HG03196 (cell line): ENCODE results near the gene TMEM271.

Experiments
- ATAC-seq: cut with Tn5 transposase; IDR thresholded peaks from one replicate; pipeline ENCODE4 v1.9.1; 2021; ENCODE audit not compliant: unreplicated experiment

The TMEM271 gene

GRCh38 chr4:581753-582361 is 5.8 kb upstream of the TMEM271 start:
- ATAC-seq: no peak

- ATAC-seq: no peak
These were observed 5.1 kb upstream of the TMEM271 start for GRCh38 chr4:581181-581580.

DNA sequence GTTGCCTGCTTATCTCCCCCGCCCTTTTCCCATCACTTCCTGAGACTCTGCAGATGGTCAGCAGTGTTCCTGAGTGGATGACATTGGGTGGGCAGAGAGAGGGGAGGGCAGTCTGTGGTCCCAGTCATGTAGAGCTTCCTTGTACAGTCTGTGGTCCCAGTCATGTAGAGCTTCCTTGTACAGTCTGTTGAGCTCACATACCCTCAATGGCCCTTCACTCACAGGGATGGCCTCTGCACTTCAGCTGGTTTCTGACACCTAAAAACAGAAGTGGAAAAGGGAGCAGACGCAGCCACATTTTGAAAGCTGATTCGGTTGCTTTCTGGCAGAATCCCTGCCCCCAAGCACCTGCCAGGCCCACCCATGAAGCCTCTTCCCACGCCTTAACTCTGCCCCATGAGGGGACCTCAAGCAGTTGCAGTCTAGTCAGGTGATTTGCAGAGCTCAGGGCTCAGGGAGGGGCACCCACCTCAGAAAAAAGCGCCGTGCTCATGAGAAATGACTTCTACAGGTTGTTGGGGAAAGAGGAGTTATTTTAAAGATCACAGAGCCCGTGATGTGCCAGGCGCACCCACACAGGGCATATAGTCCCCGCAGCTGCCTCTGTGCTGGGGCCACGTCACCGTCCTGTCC is 3.6 kb upstream of the TMEM271 start:
- ATAC-seq: no peak

DNA sequence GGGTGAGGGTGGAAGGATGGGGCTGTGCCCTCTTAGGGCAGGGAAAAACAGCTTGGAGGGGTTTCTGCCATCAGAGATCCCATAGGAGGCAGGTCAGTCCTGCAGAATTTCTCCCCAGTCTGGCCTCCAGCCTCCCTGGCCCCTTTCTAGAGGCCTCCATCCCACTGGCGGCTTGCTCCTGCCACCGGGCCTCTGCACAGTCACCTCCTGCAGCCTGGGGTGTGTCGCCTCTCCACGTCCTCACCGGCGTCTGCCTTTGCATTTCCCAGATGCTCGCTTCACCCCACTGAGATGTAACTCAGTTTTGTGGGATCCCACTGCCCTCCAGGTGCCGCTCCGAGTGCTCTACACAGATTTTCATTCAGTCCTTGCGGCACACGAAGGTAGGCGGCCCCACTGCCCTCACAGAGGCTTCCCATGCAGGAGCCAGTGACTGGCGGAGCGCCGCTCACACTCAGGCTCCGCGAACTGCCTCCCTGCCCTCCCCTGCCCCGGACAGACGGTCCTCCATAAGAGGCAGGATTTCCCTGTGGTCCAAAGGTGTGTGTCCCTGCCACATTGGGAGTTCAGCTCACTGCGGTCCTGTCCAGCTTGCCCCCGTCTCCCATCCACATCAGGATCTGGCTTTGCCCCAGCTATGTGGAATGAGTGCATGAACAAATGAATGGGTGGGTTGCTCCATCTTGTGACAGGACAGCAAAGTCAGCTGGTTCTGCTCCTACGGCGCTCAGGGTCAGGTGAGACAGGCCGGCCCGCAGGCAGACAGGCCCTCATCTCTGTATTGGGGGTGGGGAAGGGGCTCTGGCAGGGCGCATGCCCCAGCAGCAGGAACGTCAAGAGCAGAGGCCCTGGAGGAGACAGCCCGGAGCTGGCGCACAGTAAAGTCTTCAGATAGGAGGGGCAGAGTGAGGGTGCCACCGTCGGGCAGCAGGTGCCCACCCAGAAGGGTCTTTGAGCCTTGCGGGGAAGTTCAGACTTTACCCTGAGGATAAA is 2.7 kb upstream of the TMEM271 start:
- no peak for ATAC-seq

DNA sequence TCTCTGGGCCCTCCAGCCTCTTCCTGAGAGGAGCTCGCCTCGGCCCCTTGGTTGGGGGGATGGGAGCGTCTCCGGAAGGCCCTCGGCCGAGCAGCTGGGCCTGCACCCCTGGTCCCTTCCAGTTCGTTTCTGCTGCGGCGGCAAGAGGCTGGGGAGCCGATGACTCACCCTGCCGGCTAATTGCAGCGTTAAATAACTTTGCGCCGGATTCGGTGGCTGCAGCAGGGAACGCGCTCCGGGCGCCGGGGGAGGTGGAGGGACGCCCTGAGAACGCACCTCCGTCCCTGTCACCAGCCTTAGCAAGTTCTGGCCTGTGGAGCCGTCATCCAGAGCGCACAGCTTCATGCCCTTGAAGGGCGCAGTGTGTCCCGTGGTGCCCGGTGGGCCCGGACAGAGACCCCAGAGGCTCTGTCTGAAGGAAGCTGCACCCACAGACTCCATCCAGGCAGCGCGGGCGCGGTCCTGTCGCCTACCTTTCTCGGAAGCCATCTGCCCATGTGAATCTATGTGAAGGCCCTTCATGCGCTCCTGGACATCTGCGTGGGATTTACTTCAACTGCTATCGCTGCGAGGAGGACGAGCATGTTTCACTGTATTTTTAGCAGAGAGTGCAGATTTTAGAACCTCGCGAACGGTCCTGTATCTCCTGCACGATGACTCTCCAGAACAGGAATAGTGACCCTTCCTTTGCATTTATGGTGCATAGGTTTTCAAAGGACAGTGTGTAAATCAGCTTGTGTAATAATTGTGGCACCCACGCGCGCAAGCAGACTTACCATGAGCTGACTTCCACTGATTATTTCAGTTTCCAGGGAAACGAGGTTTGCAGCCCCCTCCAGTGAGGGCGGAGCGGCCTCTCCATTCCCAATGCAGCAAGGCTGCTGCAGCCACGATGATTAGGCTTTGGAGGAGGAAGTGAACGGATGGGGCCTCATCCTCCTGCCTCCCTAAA is 1.7 kb upstream of the TMEM271 start:
- ATAC-seq: no peak

- no peak for ATAC-seq
These were observed 950 bp upstream of the TMEM271 start for GRCh38 chr4:576991-577498.

GRCh38 chr4:575281-576141 is 584 bp downstream of the TMEM271 start:
- ATAC-seq: no peak

DNA sequence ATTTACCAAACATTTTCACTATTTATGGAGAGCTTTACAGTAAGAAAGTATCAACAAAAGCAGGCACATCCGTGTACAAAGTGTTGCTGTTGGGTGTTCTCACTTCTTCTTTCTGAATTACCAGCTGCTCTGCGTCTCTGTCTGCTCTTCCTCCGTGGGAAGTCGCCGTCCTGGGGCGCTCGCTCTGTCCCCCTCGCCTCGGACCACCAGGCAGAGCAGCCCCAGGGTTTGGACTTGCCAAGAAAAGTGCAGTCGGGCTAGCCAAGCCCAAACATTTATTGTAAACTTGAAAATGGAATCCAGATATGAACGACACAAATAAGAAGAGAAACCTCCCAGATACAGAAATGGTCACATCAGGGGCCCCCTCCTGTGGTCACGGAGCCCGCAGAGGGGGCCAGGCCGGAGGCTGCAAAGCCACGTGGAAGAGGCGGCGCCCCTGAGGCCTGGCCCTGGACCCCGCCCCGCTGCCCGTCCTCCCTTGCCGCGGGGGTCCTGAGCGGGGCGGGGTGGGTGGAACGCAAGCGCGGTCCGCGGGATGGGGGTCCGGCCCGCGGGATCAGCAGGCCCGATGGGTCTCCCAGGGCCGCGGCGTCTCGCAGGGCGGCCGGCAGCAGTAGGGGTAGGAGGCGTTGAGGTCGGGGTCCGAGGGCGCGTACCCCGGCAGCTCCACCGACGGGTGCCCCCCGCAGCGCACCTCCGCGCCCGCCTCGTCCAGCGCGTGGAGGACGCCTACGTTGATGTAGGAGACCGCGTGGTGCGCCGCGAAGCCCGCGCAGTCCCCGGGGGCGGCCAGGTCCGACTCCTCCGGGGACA is 1.5 kb downstream of the TMEM271 start:
- ATAC-seq: no peak

DNA sequence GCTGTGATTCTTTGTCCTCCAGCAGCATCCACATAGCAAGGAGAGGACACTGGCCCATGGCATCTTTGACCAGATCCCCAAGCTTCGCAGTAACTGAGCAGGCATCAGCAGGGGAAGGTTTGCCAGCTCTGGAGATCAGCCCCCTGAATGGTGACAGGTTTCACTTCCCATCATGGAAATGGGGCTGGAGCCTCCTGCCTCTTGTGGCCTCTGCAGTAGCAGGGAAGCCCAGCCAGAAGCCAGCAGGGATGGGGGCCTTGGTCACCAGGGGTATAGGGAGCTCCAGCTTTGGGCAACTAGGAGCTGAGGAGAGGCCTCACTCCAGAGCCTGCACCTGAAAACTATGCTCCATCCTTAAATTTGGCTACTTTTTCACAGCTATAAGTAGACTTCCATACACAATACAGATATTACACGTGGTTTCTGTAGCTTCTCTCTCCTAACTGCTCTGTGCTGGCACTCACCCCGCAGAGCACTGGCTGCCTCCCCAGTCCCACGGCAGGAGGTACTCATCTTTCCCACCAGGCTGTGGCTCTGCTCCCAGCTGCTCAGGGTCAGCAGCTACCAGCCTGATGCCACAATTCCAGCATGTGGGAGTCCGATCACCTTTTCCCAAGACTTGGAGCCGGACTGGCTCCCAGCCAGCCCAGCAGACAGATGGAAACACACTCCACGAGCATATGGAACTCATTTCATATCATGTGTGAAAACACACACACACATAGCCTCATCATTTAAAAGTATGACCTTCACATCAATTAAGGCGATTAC is 2.8 kb downstream of the TMEM271 start:
- ATAC-seq: no peak

DNA sequence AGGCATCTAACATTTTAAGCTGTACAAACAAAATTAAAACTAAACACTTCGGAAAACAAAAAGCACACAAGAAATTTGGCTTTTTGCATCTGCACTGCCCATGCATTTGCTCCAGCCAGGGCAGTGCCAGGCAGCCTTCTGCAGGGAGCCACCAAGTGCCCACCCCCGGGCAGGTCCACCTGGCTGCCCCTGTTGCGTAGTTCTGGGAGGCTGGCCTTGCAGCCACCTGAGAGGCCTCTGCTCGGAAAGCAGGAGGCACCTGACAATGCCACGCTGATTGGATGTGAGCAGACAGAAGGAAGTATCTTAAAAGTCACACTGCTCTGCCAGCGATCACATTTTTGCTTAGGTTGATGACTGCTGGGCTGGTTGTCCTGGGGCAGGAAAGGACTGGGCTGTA is 3.5 kb downstream of the TMEM271 start:
- no peak for ATAC-seq

DNA sequence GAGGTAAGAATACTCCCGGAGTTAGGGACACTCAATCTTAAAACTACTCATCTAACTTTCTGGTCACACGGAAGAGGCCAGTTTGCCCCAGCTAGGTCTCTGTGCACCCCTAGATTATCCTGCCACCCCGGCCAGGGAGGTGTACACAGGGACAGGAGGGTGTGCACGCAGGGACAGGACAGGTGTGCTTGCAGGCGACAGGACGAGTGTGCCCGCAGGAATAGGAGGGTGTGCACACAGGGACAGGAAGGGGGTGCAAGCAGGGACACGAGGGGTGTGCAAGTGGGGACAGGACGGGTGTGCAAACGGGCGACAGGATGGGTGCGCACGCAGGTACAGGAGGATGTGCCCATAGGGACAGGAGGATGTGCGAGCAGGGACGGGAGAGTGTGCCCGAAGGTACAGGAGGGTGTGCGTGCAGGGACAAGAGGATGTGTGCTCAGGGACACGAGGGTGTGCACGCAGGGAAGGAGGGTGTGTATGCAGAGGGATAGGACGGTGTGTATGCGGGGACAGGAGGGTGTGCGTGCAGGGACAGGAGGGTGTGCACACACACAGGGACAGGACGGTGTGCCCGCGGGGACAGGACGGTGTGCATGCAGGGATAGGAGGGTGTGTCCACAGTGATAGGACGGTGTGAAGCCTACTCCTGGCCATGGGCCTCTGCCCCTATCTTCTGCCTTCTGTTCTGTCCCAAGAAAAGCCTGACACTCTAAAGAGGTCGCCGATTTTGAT is 4.1 kb downstream of the TMEM271 start:
- no peak for ATAC-seq

GRCh38 chr4:570754-571153 is 5.3 kb downstream of the TMEM271 start:
- no peak for ATAC-seq

DNA sequence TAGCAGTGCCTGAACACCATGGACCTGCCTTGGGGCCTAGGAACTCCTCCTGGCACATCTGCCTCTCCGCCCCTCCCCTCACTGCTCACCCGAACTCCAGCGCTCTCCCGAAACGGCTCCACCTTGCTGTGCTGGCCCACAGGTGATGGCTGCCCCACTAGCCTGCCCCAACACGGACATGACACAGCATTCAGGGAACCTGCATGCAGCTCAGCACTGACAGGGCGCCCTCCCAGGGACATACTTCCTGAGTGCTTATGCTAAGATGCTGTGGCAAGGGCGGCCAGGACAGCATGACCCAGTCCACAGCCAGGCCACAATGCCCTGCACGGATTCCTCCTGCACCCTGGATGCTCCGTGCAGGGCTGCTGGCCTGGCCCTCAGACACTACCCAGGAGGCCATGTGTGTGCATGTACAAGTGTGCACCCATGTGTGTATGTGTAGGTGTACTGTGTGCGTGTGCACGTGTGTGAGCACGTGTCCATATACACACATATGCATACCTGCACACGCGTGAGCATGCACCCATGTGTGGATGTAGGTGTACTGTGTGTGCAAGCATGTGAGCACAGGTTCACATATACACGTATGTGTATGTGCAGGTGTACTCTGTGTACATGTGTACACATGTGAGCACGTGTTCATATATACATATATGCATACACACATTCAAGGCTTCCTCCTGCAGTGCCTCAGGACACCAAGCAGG is 6.0 kb downstream of the TMEM271 start:
- ATAC-seq: no peak

DNA sequence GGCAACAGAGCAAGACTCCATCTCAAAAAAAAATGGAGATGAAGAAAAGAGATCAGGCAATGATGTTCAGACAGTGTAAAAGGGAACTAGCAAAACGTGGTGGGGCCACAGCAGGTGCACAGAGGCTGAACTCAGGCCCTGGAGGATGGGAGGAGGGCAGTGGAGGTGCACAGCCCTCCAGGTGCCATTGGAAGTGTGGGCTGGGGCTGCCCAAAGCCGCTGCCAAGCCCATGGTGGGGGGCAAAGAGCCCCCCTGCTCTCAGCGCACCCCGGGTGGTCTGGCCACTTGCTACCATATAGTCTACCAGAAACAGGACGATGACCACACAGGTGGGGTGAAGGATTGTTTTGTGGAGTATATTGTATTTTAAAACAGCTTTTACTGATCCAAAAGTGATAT is 7.1 kb downstream of the TMEM271 start:
- no peak for ATAC-seq

- ATAC-seq: no peak
These were observed 7.8 kb downstream of the TMEM271 start for GRCh38 chr4:568351-568652.

DNA sequence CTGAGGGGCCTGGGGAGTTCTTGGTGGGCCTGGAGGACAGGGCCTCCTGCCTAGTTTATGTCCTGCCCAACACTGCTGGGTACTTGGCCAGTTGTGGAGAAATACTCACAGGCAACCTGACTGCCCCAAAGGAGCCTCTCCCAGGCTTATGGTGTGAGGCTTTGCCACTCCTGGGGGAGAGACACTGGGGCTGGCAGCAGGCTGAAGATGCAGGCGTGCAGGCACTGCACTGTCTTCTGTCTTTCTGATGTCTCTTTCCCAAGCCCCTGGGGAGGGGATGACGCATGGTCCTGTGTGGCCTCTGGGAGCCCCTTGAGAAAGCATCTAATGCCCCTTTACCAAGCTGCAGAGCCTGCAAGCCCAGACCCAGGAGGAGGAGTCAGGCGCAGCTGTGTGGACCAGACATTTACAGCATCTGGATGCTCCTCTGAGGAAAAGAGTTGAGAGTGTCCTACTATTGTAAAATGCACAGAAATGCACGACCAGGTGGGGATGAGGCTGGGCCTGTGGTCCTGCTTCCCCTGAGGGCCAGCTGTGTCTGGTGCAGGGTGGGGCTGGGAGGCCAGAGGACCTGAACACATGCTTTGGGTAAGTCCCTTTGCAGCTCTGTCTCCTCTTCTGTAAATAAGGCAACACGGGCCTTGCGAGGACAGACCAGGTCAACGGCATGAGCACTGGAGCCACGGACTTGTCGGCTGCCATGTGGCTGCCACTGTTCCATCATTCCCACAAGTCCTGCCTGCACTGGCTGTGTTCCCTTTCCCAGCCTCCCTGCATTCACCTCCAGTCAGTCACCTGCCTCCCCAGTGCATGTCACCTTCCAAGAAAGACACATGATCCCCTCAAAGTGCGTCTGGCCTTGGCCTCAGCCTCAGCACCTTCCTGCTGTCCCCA is 8.4 kb downstream of the TMEM271 start:
- ATAC-seq: no peak
